WERI-Rb-1 (cell line): ENCODE measurements around the gene TAF1C.
A peak's percentile ranks its signal among the peaks of the same experiment; 100 is the strongest.

Experiments
- DNase-seq: peaks from one replicate; pipeline ENCODE4 v3.0.0-alpha.2; 2020
- H3K27ac ChIP-seq: fragments of 250-450 bp; sonication (Bioruptor Pico); 2 replicates; pipeline ENCODE4 v1.5.1; 2020; ENCODE audit warnings: mild to moderate bottlenecking, moderate library complexity
- H3K27me3 ChIP-seq: fragments of 250-450 bp; sonication (Bioruptor Pico); 2 replicates; pipeline ENCODE4 v1.5.1; 2021; ENCODE audit warnings: mild to moderate bottlenecking, low read depth, moderate library complexity; ENCODE audit not compliant: insufficient read depth, severe bottlenecking
- H3K36me3 ChIP-seq: fragments of 250-450 bp; sonication (Bioruptor Pico); 2 replicates; pipeline ENCODE4 v1.5.1; 2020; ENCODE audit warnings: mild to moderate bottlenecking, moderate library complexity
- H3K4me3 ChIP-seq: 2 replicates; pipeline ENCODE4 v1.5.1; 2011; ENCODE audit warnings: low read depth, mild to moderate bottlenecking, control low read depth, low read length
- H3K9me3 ChIP-seq: fragments of 250-450 bp; sonication (Bioruptor Pico); 2 replicates; pipeline ENCODE4 v1.5.1; 2021; ENCODE audit warnings: mild to moderate bottlenecking, moderate library complexity; ENCODE audit not compliant: severe bottlenecking
- TF ChIP-seq, protein P1 (sequence below): IDR thresholded peaks from 2 replicates; pipeline ENCODE4 v1.5.1; 2011; ENCODE audit warnings: low read depth, mild to moderate bottlenecking, control low read depth, inconsistent platforms, low read length

Gene TAF1C

DNA sequence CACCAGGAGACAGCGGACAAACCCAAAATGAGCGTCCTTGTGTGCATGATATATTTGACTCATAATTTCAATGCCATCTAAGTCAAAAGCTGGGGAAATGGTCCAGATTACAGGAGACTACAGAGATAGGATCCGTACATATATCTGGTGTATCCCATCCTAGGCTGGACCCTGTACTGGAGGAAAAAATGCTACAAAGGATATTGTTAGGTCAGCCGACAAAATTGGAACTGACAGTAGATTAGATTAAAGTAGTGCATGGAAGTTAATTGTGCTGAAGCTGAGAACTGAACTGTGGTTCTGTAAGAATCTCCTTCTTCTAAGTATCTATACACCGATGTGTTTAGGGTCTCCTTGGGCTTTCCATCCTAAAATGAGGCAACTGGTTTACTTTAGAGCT, 28.7 kb upstream of the TAF1C start:
- no peak overlapping the region for H3K27ac ChIP-seq
- H3K4me3 ChIP-seq, result no peak overlapping the region
- no peaks in the 10 kb centered on the region for H3K9me3 ChIP-seq
- H3K36me3 ChIP-seq, result no peaks in the 10 kb centered on the region
- H3K27me3 ChIP-seq, result no peaks in the 10 kb centered on the region
- TF ChIP-seq, protein P1, sequence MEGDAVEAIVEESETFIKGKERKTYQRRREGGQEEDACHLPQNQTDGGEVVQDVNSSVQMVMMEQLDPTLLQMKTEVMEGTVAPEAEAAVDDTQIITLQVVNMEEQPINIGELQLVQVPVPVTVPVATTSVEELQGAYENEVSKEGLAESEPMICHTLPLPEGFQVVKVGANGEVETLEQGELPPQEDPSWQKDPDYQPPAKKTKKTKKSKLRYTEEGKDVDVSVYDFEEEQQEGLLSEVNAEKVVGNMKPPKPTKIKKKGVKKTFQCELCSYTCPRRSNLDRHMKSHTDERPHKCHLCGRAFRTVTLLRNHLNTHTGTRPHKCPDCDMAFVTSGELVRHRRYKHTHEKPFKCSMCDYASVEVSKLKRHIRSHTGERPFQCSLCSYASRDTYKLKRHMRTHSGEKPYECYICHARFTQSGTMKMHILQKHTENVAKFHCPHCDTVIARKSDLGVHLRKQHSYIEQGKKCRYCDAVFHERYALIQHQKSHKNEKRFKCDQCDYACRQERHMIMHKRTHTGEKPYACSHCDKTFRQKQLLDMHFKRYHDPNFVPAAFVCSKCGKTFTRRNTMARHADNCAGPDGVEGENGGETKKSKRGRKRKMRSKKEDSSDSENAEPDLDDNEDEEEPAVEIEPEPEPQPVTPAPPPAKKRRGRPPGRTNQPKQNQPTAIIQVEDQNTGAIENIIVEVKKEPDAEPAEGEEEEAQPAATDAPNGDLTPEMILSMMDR, result no peak
- DNase-seq, result no peak

DNA sequence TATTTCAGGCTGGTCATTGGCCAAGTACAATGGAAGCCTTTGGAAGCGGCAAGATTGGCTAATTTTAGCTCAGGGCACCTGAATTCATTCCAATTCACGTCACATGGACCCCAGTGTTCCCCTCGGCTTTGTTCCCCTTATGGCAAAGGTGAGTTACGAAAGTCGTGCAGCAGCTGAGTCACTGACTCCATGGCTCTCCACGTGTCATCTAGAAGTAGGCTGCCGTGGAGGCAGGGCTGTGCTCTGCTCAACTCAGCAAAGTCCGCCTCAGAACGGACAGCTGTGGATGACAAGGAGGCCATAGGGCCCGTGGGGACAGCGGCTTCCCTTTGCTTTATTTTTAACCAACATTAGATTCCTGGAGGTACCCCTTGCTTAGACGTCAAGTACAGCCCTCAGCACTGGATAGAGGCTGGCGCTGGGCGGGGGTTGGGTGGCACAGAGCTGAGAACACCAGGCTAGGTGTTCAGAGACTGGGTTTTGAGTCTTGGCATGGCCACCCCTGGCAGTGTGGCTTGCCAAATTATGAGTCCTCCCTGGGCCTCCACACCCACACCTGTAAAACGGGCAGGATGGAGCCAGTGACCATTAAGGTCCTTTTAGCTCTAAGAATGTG, 27.7 kb upstream of the TAF1C start:
- TF ChIP-seq, protein P1, result no peak
- no peak for DNase-seq
- no peaks in the 10 kb centered on the region for H3K9me3 ChIP-seq
- H3K4me3 ChIP-seq, result no peak overlapping the region
- H3K36me3 ChIP-seq, result no peaks in the 10 kb centered on the region
- no peaks in the 10 kb centered on the region for H3K27me3 ChIP-seq
- H3K27ac ChIP-seq, result no peak overlapping the region

DNA sequence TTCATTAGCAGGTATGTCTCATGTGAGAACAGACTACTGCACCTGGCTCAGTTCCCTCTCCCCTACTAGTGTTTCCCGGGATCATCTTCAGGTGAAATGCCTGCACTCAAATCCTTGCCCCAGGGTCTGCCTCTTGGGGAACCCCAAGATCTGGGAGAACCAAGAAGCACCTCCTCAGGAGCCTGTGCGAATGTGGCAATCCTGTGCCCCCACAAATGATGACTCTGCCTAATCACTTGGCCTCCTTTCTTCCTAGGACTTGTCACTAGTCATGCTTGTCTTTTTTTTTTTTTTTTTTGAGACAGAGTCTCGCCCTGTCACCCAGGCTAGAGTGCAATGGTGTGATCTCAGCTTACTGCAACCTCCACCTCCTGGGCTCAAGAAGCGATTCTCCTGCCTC, 25.8 kb upstream of the TAF1C start:
- DNase-seq, result no peak
- no peak overlapping the region for H3K27ac ChIP-seq
- H3K36me3 ChIP-seq, result no peaks in the 10 kb centered on the region
- no peaks in the 10 kb centered on the region for H3K9me3 ChIP-seq
- TF ChIP-seq, protein P1, result no peak
- no peaks in the 10 kb centered on the region for H3K27me3 ChIP-seq
- H3K4me3 ChIP-seq, result no peak overlapping the region

DNA sequence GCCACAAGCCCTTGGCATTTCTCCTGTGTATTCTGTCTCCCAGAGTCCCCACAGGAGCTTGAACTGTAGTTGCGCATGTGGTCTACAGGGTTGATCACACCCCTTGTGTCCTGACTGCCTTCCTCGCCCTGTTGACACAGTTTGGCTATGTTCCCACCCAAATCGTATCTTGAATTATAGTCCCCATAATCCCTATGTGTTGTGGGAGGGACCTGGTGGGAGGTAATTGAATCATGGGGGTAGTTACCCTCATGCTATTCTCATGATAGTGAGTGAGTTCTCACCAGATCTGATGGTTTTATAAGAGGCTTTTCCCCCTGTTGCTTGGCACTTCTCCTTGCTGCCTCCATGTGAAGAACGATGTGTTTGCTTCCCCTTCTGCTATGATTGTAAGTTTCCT, 25.3 kb upstream of the TAF1C start:
- no peak overlapping the region for H3K4me3 ChIP-seq
- TF ChIP-seq, protein P1, result no peak
- H3K9me3 ChIP-seq, result no peaks in the 10 kb centered on the region
- H3K36me3 ChIP-seq, result no peaks in the 10 kb centered on the region
- no peak overlapping the region for H3K27ac ChIP-seq
- H3K27me3 ChIP-seq, result no peaks in the 10 kb centered on the region
- DNase-seq, result no peak

DNA sequence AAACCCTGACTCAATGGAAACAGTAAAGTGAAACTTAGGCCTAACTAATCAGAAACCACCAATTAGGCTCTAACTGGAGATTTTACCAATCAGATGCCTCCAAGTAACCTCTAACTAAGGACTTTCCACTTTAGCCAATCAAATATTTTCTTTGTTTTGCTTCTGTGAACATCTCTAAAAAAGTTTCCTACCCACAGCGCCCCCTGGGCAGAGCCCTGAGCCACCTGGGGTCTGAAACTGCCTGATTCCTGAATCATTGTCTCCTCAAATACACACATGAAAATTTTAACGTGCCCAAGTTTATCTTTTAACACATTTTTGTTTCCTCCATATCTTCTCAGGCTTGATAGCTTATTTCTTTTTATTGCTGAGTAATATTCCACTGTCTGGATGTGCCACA, 23.1 kb upstream of the TAF1C start:
- H3K27ac ChIP-seq, result no peak overlapping the region
- no peaks in the 10 kb centered on the region for H3K27me3 ChIP-seq
- no peaks in the 10 kb centered on the region for H3K9me3 ChIP-seq
- H3K4me3 ChIP-seq, result no peak overlapping the region
- DNase-seq, result no peak
- TF ChIP-seq, protein P1, result no peak
- H3K36me3 ChIP-seq, result no peaks in the 10 kb centered on the region

DNA sequence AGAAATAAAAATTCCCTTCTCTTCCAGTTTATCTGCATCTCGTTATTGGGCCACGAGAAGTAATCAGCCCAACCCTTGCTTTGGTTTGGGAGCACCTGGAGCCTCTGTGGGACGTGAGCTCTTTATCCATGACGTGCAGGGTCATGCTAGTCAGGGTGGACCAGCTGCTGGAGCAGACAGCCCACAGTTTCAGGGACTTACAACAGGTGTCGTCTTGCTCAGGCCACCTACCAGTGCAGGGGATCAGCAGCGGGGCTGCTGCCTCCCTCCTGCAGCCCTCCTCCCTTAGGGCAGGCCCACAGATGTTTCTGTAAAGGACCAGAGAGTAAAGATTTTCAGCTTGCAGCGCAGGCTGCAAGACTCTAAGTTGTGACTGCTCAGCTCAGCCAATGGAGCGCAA, 21.0 kb upstream of the TAF1C start:
- no peaks in the 10 kb centered on the region for H3K9me3 ChIP-seq
- peak; percentile 62 for DNase-seq
- H3K27ac ChIP-seq, result no peak overlapping the region; the same call in 1 of the 2 replicates
- TF ChIP-seq, protein P1, result peak; percentile 13; the same call in 1 of the 2 replicates
- no peaks in the 10 kb centered on the region for H3K27me3 ChIP-seq
- H3K36me3 ChIP-seq, result no peaks in the 10 kb centered on the region
- H3K4me3 ChIP-seq, result no peak overlapping the region
